Gastroesophageal sphincter (tissue), 4 donors: ENCODE results near the gene KRTAP10-6. TPM values are rescaled to one million over a fixed set of nuclear protein-coding genes. Genes with fewer than 3 reads are reported as not detected.
"Not testable (repeated sequence)": the region's sequence is repeated elsewhere in the genome, so short reads cannot be mapped to it uniquely, and the experiment has no call there.

Experiments
- ATAC-seq: fragments of 150-250 bp; one replicate; pipeline ENCODE4 v1.9.1; 2016; ENCODE audit warnings: mild to moderate bottlenecking, moderate library complexity
- H3K27ac ChIP-seq, 4 donors: fragments of 200-600 bp; sonication (generic) in 3 of 4; 1 replicate in 3 of 4; 2 replicates in 1 of 4; pipeline ENCODE4 v1.5.1; 2016 to 2019
- H3K27me3 ChIP-seq: fragments of 200-600 bp; sonication (generic); one replicate; pipeline ENCODE4 v1.5.1; 2019
- H3K36me3 ChIP-seq, 2 donors: fragments of 200-600 bp; sonication (generic); one replicate each; pipeline ENCODE4 v1.5.1; 2019; ENCODE audit warnings: control low read depth in 1 of 2
- H3K4me1 ChIP-seq, 3 donors: fragments of 200-600 bp; sonication (generic); 1 replicate in 2 of 3; 2 replicates in 1 of 3; pipeline ENCODE4 v1.5.1; 2016 to 2019; ENCODE audit warnings: control low read depth in 2 of 3
- H3K4me3 ChIP-seq, 2 donors: fragments of 200-600 bp; sonication (generic); one replicate each; pipeline ENCODE4 v1.5.1; 2019; ENCODE audit warnings: mild to moderate bottlenecking in 1 of 2, moderate library complexity in 1 of 2
- H3K9me3 ChIP-seq, 3 donors: fragments of 200-600 bp; sonication (generic); one replicate each; pipeline ENCODE4 v1.5.1; 2017 to 2019; ENCODE audit warnings: control low read depth in 2 of 3
- EP300 ChIP-seq: sonication (generic); formaldehyde crosslinking; IDR thresholded peaks from one replicate; pipeline ENCODE4 v1.6.1; 2017; ENCODE audit warnings: antibody characterized with exemption, mild to moderate bottlenecking
- POLR2A ChIP-seq, 2 donors: fragments of 450-650 bp; IDR thresholded peaks; one replicate each; pipeline ENCODE4 v1.6.1; 2017; ENCODE audit warnings: antibody characterized with exemption in 2 of 2, mild to moderate bottlenecking in 2 of 2, moderate library complexity in 1 of 2
- POLR2AphosphoS5 ChIP-seq: sonication (generic); formaldehyde crosslinking; IDR thresholded peaks from one replicate; pipeline ENCODE4 v1.6.1; 2017; ENCODE audit warnings: antibody characterized with exemption
- WGBS, 2 donors: methylation state at CpG; one replicate each; pipeline ENCODE4 v1.1.5; 2018; ENCODE audit warnings: low coverage in 1 of 2; 5-methylcytosine and 5-hydroxymethylcytosine counted together
- total RNA-seq, 4 donors: library from RNA; depleted of rRNA; stranded (reverse); fragments of >200 nt; gene quantifications; one replicate each; pipeline ENCODE4 v1.1.0, GENCODE V29; 2016
- TF ChIP-seq, protein P1 (sequence below), 4 experiments: fragments of 200-600 bp in 2 of 4; fragments of 450-650 bp in 2 of 4; sonication (generic) in 1 of 4; IDR thresholded peaks; one replicate each; pipeline ENCODE4 v1.5.1; 2017 to 2019; ENCODE audit warnings: antibody characterized with exemption in 4 of 4, mild to moderate bottlenecking in 2 of 4, moderate library complexity in 2 of 4

The KRTAP10-6 gene
- total RNA-seq, 4 donors from 2014 or later: not detected

DNA sequence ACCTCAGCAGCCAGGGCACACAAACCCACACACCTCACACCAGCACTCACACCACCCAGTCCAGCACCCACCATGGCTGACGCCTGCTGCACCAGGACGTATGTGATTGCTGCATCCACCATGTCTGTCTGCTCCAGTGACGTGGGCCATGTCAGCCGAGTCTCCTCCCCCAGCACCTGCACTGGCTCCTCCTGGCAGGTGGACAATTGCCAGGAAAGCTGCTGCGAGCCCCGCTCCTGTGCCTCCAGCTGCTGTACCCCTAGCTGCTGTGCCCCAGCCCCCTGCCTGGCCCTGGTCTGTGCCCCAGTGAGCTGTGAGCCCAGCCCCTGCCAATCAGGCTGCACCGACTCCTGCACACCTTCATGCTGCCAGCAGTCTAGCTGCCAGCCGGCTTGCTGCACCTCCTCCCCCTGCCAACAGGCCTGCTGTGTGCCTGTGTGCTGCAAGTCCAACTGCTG is 19.8 kb upstream of the KRTAP10-6 start, which contains the start of gene KRTAP10-8:
Gene KRTAP10-8, plus strand, starts transcription at position 51 of the 458 bp plus-strand sequence. Its CDS starts 22 bp downstream, at position 73.
- TF ChIP-seq POLR2A (IDR thresholded peaks at IDR 0.05): no peak
- H3K4me1 ChIP-seq: no peaks in the 10 kb centered on the region
- no peak within 1 kb of the TSS for H3K27ac ChIP-seq
- H3K4me3 ChIP-seq: no peak within 1 kb of the TSS
- peaks cover 76% of the 10 kb centered on the region for H3K27me3 ChIP-seq
- 90% methylated on average over 2 of the region's 8 CpGs; no CpG with 5 or more reads in 1 of the 2 donors for WGBS, 2 donors
- ATAC-seq: no peak
- H3K36me3 ChIP-seq: no peaks in the 10 kb centered on the region
- H3K9me3 ChIP-seq: peaks cover 0 to 37% (median 0%) of the 10 kb centered on the region in 3 donors

DNA sequence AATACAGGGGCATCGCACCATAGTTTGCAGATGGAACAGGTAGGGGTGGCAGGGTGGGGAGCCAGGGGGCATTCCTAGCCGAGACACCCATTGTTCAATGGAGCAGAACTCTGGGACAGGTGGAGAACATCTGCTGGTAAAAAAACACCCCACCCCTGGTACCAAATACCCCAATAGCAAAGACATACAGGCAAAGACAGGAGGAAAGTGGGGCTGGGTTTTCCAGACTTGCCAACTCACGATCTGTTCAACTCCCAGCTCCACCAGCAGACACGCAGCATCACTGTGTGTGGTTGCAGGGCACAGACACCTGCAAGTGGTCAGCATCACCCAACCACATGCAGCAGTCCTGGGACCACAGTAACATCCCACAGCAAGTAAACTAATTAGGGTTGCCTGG is 19.2 kb upstream of the KRTAP10-6 start:
- no CpG with 5 or more reads among the region's 4 CpGs for WGBS, 2 donors
- Histone ChIP-seq H3K4me1 (no peaks in the 10 kb centered on the region), H3K27ac (no peak overlapping the region), H3K27me3 (peaks cover 76% of the 10 kb centered on the region), H3K4me3 (no peak overlapping the region), H3K36me3 (no peaks in the 10 kb centered on the region), H3K9me3 (peaks cover 0 to 37% (median 0%) of the 10 kb centered on the region in 3 donors)
- TF ChIP-seq EP300 (no peak), POLR2A (IDR thresholded peaks at IDR 0.05) (no peak), POLR2AphosphoS5 (no peak)
- TF ChIP-seq, protein P1, sequence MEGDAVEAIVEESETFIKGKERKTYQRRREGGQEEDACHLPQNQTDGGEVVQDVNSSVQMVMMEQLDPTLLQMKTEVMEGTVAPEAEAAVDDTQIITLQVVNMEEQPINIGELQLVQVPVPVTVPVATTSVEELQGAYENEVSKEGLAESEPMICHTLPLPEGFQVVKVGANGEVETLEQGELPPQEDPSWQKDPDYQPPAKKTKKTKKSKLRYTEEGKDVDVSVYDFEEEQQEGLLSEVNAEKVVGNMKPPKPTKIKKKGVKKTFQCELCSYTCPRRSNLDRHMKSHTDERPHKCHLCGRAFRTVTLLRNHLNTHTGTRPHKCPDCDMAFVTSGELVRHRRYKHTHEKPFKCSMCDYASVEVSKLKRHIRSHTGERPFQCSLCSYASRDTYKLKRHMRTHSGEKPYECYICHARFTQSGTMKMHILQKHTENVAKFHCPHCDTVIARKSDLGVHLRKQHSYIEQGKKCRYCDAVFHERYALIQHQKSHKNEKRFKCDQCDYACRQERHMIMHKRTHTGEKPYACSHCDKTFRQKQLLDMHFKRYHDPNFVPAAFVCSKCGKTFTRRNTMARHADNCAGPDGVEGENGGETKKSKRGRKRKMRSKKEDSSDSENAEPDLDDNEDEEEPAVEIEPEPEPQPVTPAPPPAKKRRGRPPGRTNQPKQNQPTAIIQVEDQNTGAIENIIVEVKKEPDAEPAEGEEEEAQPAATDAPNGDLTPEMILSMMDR (IDR thresholded peaks at IDR 0.05): no peak
- ATAC-seq: no peak

DNA sequence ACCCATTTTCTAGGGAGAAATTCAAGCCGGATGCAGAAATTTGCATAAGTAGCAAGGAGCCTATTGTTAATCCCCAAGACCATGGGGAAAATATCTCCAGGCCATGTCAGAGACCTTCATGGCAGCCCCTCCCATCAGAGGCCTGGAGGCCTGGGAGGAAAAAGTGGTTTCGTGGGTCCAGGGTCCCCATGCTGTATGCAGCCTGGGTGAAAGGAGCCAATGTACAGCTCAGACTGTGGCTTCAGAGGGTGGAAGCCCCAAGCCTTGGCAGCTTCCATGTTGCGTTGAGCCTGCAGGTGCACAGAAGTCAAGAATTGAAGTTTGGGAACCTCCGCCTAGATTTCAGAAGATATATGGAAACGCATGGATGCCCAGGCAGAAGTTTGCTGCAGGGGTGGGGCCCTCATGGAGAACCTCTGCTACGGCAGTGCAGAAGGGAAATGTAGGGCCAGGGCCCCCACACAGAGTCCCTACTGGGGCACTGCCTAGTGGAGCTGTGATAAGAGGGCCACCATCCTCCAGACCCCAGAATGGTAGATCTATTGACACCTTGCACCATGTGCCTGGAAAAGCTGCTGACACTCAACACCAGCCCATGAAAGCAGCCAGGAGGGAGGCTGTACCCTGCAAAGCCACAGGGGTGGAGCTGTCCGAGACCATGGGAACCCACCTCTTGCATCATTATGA is 18.0 kb upstream of the KRTAP10-6 start:
- ATAC-seq, H3K36me3 ChIP-seq, H3K4me3 ChIP-seq, H3K27ac ChIP-seq, H3K4me1 ChIP-seq: not testable (repeated sequence)
- H3K9me3 ChIP-seq: peaks cover 0 to 37% (median 0%) of the 10 kb centered on the region in 3 donors
- 93 to 95% methylated on average over 4 of the region's 7 CpGs for WGBS, 2 donors
- peaks cover 73% of the 10 kb centered on the region for H3K27me3 ChIP-seq

DNA sequence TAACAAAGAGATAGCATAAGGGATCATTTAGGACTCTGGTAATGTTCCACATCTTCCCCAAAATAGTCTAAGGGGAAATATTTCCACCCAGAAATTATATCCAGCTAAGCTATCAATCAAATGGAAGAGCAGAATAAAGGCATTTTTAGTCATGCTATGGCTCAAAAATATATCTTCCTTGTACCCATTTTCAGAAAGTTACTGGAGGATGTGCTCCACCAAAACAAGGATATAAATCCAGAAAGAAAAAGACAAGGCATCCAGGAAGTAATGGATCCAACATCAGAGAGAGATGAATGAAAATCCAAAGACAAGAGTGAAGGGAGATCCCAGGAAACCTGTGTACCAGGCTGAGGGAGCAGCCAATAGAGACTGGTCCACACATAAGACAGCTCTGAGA is 16.9 kb upstream of the KRTAP10-6 start:
- peaks cover 70% of the 10 kb centered on the region for H3K27me3 ChIP-seq
- no peak overlapping the region for H3K4me3 ChIP-seq
- H3K27ac ChIP-seq: no peak overlapping the region
- ATAC-seq: no peak
- no peak for TF ChIP-seq POLR2AphosphoS5
- TF ChIP-seq POLR2A (IDR thresholded peaks at IDR 0.05): no peak
- TF ChIP-seq, protein P1 (IDR thresholded peaks at IDR 0.05): no peak
- no peak for TF ChIP-seq EP300
- no peaks in the 10 kb centered on the region for H3K36me3 ChIP-seq
- H3K4me1 ChIP-seq: no peaks in the 10 kb centered on the region
- H3K9me3 ChIP-seq: peaks cover 0 to 37% (median 0%) of the 10 kb centered on the region in 3 donors

DNA sequence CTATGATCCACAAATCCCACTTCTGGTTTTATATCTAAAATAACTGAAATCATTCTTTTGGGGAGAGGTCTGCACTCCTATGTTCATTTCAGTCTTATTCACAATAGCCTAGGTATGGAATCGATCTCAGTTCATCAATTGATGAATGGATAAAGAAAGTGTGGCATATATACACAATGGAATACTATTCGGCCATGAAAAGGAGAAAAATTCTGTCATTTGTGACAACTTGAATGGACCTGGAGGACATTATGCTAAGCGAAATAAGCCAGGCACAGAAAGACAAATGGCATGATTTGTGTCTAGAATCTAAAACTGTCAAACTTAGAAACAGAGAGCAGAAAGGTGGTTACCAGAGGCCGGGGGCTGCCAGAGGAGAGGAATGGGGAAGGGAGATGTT is 14.2 kb upstream of the KRTAP10-6 start:
- Histone ChIP-seq H3K27ac (no peak overlapping the region), H3K4me1 (no peaks in the 10 kb centered on the region), H3K4me3 (no peak overlapping the region), H3K36me3 (no peaks in the 10 kb centered on the region), H3K27me3 (peaks cover 70% of the 10 kb centered on the region), H3K9me3 (peaks cover 0 to 28% (median 0%) of the 10 kb centered on the region in 3 donors)
- WGBS, 2 donors: 52 to 73% methylated on average over 4 of the region's 4 CpGs
- no peak for ATAC-seq
- TF ChIP-seq POLR2A (IDR thresholded peaks at IDR 0.05) (no peak), EP300 (no peak), POLR2AphosphoS5 (no peak)
- TF ChIP-seq, protein P1 (IDR thresholded peaks at IDR 0.05): no peak

DNA sequence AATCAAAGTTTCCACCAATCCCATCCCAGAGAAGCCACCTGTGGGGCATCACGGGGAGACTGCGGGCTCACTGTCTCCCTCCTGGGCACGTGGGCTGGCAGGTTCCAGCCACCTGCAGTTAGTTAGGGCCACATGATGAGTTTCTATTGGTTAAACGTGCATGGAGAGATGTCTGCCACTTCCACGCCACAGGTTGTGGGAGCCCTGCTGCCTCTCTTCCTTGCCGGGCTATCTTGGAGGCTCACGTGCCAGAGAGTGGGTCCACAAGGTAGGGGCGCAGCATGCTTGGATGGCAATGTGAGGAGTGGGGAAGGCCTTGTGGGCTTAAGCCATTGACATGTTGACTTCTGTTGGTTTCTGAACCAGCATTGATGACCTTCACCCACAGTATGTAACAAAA is 11.6 kb upstream of the KRTAP10-6 start:
- no peak for ATAC-seq
- no peaks in the 10 kb centered on the region for H3K4me1 ChIP-seq
- peaks cover 0 to 4% (median 0%) of the 10 kb centered on the region in 3 donors for H3K9me3 ChIP-seq
- no peak overlapping the region for H3K27ac ChIP-seq
- WGBS, 2 donors: 53 to 100% methylated on average over 2 to 3 of the region's 8 CpGs
- H3K27me3 ChIP-seq: peaks cover 84% of the 10 kb centered on the region
- no peaks in the 10 kb centered on the region for H3K36me3 ChIP-seq
- TF ChIP-seq POLR2A (IDR thresholded peaks at IDR 0.05) (no peak), POLR2AphosphoS5 (no peak), EP300 (no peak)
- H3K4me3 ChIP-seq: no peak overlapping the region
